Measurements from ENCODE around the gene ACBD4. TPM values are rescaled to one million over a fixed set of nuclear protein-coding genes. Genes with fewer than 3 reads are reported as not detected.

ACBD4 gene
- polyA plus RNA-seq, 1 of the 3 experiments (the other 2 are of a cell fraction): 15.8 TPM

DNA sequence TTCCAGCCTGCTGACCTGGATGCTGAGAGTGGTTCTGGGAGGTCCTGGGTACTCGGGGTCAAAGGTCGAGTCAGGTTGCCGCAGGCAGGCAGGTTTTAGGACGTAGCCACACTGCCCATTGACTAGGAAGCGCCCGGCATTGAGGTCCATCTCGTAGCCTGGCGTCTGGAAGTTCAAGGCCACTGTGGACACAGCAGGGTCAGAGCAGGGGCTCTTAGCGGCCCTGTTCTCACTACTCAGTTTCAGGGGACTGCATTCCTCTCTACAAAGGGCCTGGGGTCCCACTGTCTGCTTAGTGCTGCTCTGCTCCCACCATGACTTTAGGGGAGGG lies 22.1 kb upstream of the ACBD4 start (continued):
- no peak for TF ChIP-seq FOXM1 (IDR thresholded peaks at IDR 0.05; ENCODE audit: low read depth)
- no peak for TF ChIP-seq CHD2 (IDR thresholded peaks at IDR 0.05; ENCODE audit: low read length, partially characterized antibody)
- TF ChIP-seq, protein P1, sequence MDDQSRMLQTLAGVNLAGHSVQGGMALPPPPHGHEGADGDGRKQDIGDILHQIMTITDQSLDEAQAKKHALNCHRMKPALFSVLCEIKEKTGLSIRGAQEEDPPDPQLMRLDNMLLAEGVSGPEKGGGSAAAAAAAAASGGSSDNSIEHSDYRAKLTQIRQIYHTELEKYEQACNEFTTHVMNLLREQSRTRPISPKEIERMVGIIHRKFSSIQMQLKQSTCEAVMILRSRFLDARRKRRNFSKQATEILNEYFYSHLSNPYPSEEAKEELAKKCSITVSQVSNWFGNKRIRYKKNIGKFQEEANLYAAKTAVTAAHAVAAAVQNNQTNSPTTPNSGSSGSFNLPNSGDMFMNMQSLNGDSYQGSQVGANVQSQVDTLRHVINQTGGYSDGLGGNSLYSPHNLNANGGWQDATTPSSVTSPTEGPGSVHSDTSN (IDR thresholded peaks at IDR 0.05): no peak

DNA sequence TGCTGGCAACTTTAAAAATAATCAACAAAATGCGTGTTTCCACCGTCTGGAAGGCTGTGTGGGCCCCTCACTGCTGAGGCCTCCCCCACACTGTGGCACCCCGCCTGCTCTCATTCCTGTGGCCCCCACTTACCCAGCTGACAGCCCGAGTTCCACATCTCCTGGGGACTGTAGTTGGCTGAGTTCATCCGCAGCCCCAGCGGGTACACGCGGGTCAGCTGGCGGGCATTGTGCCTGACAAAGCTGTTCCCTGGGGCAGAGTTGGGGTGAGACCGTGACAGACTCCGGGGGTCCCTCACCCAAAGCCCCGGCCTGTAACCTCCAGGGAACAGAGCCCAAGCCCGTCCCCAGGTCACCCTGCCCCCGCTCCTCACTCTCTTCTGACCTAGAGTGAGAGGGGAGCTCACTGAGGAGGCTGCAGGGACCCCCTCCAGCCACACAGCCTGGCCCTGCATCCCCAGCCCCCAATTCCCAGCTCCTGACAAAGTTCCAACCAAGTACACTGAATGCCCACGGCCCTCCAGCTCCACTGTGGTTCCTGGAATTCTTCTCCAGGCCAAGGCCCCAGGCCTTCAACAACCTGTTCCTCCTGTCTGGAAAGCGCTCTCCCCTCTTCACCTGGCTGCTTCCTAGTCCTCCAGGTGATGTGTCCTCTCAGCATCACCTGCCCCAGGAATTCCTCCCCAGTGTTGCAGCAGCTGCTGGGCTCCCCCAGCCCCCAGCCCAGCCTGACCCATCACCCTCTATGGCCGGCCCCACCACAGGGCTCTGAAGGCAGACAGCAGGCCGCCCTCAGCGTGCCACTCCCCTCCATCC lies 21.2 kb upstream of the ACBD4 start:
- H3K4me3 ChIP-seq (ENCODE audit: low read depth in 2 of 2, low read length in 1 of 2): no peak overlapping the region
- no peak overlapping the region for H3K27ac ChIP-seq (ENCODE audit: low read depth in 2 of 2, low read length in 1 of 2)
- H3K36me3 ChIP-seq (replicated peaks in 1 of 2; ENCODE audit: control insufficient read depth in 1 of 2, insufficient read depth in 2 of 2, low read length in 1 of 2): peaks cover 5 to 23% of the 10 kb centered on the region in 2 experiments
- no peak overlapping the region for H2AFZ ChIP-seq (ENCODE audit: low read depth)
- H3F3A ChIP-seq (replicated peaks; ENCODE audit: insufficient read depth): peaks cover 5% of the 10 kb centered on the region
- ChIA-PET POLR2A (no interaction called here), CTCF (interaction anchor here (0.8 to 9.1 kb wide), 3 partner anchors 15 to 194 kb away, joined by 3 to 169 read pairs (median 34); partner anchors contain the start of genes ACBD4 and PLCD3)
- no peaks in the 10 kb centered on the region for H3K27me3 ChIP-seq (ENCODE audit: insufficient read depth)
- H3K9ac ChIP-seq: no peak overlapping the region
- WGBS (ENCODE audit: low lambda C conversion rate): 94% methylated on average over 16 of the region's 19 CpGs
- TF ChIP-seq EP300 (IDR thresholded peaks at IDR 0.05; ENCODE audit: borderline replicate concordance in 1 of 2, low read depth in 1 of 2, low read length in 1 of 2): no peak
- no peak overlapping the region for H3K4me2 ChIP-seq
- H3K79me2 ChIP-seq (ENCODE audit: insufficient read depth): no peaks in the 10 kb centered on the region
- no peaks in the 10 kb centered on the region for H3K9me3 ChIP-seq
- no peaks in the 10 kb centered on the region for H3K9me2 ChIP-seq
- peaks cover 0 to 21% of the 10 kb centered on the region in 2 experiments; a peak in 1 of 4 replicates for H3K4me1 ChIP-seq (ENCODE audit: control insufficient read depth in 1 of 2, insufficient read depth in 2 of 2, low read depth in 1 of 2, low read length in 1 of 2)
- H4K20me1 ChIP-seq (ENCODE audit: insufficient read depth): no peaks in the 10 kb centered on the region
- peak; percentile 43 for DNase-seq

- no peak for DNase-seq
- peaks cover 0 to 26% of the 10 kb centered on the region in 2 experiments; a peak in 1 of 4 replicates for H3K4me1 ChIP-seq (ENCODE audit: control insufficient read depth in 1 of 2, insufficient read depth in 2 of 2, low read depth in 1 of 2, low read length in 1 of 2)
- H3K36me3 ChIP-seq (replicated peaks in 1 of 2; ENCODE audit: control insufficient read depth in 1 of 2, insufficient read depth in 2 of 2, low read length in 1 of 2): peaks cover 5 to 23% of the 10 kb centered on the region in 2 experiments
- H3K79me2 ChIP-seq (ENCODE audit: insufficient read depth): no peaks in the 10 kb centered on the region
- H2AFZ ChIP-seq (ENCODE audit: low read depth): no peak overlapping the region
- H3K9me2 ChIP-seq: no peaks in the 10 kb centered on the region
- H3K4me2 ChIP-seq: no peak overlapping the region
- peaks cover 5% of the 10 kb centered on the region for H3F3A ChIP-seq (replicated peaks; ENCODE audit: insufficient read depth)
- H3K9me3 ChIP-seq: no peaks in the 10 kb centered on the region
- 95% methylated on average over 22 of the region's 26 CpGs for WGBS (ENCODE audit: low lambda C conversion rate)
- H3K4me3 ChIP-seq (ENCODE audit: low read depth in 2 of 2, low read length in 1 of 2): no peak overlapping the region
- POLR2A ChIA-PET: interaction anchor here (0.6 kb wide), 1 partner anchor 14 kb away, joined by 3 read pairs; no protein-coding TSS in a partner anchor
- H3K9ac ChIP-seq: no peak overlapping the region
- no peaks in the 10 kb centered on the region for H3K27me3 ChIP-seq (ENCODE audit: insufficient read depth)
- CTCF ChIA-PET: interaction anchor here (1.0 to 9.1 kb wide), 5 partner anchors 16 to 82 kb away, joined by 3 to 169 read pairs (median 4); partner anchors contain the start of genes ACBD4 and PLCD3
- no peaks in the 10 kb centered on the region for H4K20me1 ChIP-seq (ENCODE audit: insufficient read depth)
- H3K27ac ChIP-seq (ENCODE audit: low read depth in 2 of 2, low read length in 1 of 2): no peak overlapping the region
- no peak for TF ChIP-seq RXRA (IDR thresholded peaks at IDR 0.05; ENCODE audit: borderline replicate concordance, low read depth)
- no peak for TF ChIP-seq TEAD4 (IDR thresholded peaks at IDR 0.05; ENCODE audit: borderline replicate concordance, insufficient read depth)
- no peak for TF ChIP-seq IRF3 (IDR thresholded peaks at IDR 0.05; ENCODE audit: low read depth, low read length)
- no peak for TF ChIP-seq MEF2A (IDR thresholded peaks at IDR 0.05; ENCODE audit: borderline replicate concordance, low read depth)
- TF ChIP-seq, protein P2, sequence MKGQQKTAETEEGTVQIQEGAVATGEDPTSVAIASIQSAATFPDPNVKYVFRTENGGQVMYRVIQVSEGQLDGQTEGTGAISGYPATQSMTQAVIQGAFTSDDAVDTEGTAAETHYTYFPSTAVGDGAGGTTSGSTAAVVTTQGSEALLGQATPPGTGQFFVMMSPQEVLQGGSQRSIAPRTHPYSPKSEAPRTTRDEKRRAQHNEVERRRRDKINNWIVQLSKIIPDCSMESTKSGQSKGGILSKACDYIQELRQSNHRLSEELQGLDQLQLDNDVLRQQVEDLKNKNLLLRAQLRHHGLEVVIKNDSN (IDR thresholded peaks at IDR 0.05; ENCODE audit: borderline replicate concordance, low read depth): no peak
- no peak for TF ChIP-seq FOXM1 (IDR thresholded peaks at IDR 0.05; ENCODE audit: low read depth)
- no peak for TF ChIP-seq POLR2AphosphoS5 (IDR thresholded peaks at IDR 0.05; ENCODE audit: low read depth, low read length)
- TF ChIP-seq NRF1 (IDR thresholded peaks at IDR 0.05; ENCODE audit: low read depth, low read length): no peak
- no peak for TF ChIP-seq TAF1 (IDR thresholded peaks at IDR 0.05; ENCODE audit: borderline replicate concordance, low read depth, low read length)
- no peak for TF ChIP-seq GATA2 (CRISPR knock-in tag; IDR thresholded peaks at IDR 0.05)
- TF ChIP-seq, protein P3, sequence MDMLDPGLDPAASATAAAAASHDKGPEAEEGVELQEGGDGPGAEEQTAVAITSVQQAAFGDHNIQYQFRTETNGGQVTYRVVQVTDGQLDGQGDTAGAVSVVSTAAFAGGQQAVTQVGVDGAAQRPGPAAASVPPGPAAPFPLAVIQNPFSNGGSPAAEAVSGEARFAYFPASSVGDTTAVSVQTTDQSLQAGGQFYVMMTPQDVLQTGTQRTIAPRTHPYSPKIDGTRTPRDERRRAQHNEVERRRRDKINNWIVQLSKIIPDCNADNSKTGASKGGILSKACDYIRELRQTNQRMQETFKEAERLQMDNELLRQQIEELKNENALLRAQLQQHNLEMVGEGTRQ (IDR thresholded peaks at IDR 0.05; ENCODE audit: borderline replicate concordance, low read depth, low read length): no peak
- no peak for TF ChIP-seq RFX5 (IDR thresholded peaks at IDR 0.05; ENCODE audit: low read length)
- no peak for TF ChIP-seq YY1 (IDR thresholded peaks at IDR 0.05; ENCODE audit: low read depth)
- TF ChIP-seq EP300 (IDR thresholded peaks at IDR 0.05; ENCODE audit: borderline replicate concordance in 1 of 2, low read depth in 1 of 2, low read length in 1 of 2): no peak
- no peak for TF ChIP-seq RAD21 (IDR thresholded peaks at IDR 0.05; ENCODE audit: low read length)
- no peak for TF ChIP-seq NFIC (IDR thresholded peaks at IDR 0.05; ENCODE audit: borderline replicate concordance)
Measured at GRCh38 chr17:45115015-45115625, 20.4 kb upstream of the ACBD4 start.

Data from SK-N-SH (cell line).